ENCODE results near the gene MRPS27.
A peak's percentile ranks its signal among the peaks of the same experiment; 100 is the strongest.

The MRPS27 gene

GRCh38 chr5:72313141-72313540 is 6.9 kb downstream of the MRPS27 start:
- no peak for TF ChIP-seq CTCF (conservative IDR thresholded peaks at IDR 0.05; ENCODE audit: control insufficient read depth, insufficient read depth, low read depth, low read length)
- H3K4me3 ChIP-seq (ENCODE audit: control insufficient read depth, low read depth, low read length): no peak overlapping the region
- DNase-seq (ENCODE audit: low read depth): peak; percentile 33

- no peak for DNase-seq (ENCODE audit: low read depth)
- no peak overlapping the region for H3K4me3 ChIP-seq (ENCODE audit: control insufficient read depth, low read depth, low read length)
These were observed 11.2 kb downstream of the MRPS27 start for GRCh38 chr5:72308853-72309191.

GRCh38 chr5:72307968-72308852 is 11.8 kb downstream of the MRPS27 start:
- peak overlapping the region; percentile 80 for H3K4me3 ChIP-seq (ENCODE audit: control insufficient read depth, low read depth, low read length)
- peak; percentile 96 for DNase-seq (ENCODE audit: low read depth)
- TF ChIP-seq CTCF (conservative IDR thresholded peaks at IDR 0.05; ENCODE audit: control insufficient read depth, insufficient read depth, low read depth, low read length): peak; percentile 53

More at GRCh38 chr5:72308853-72309191, 11.2 kb downstream of the MRPS27 start:
- TF ChIP-seq CTCF (conservative IDR thresholded peaks at IDR 0.05; ENCODE audit: control insufficient read depth, insufficient read depth, low read depth, low read length): no peak

- TF ChIP-seq CTCF (conservative IDR thresholded peaks at IDR 0.05; ENCODE audit: control insufficient read depth, insufficient read depth, low read depth, low read length): no peak
- no peak for DNase-seq (ENCODE audit: low read depth)
- peak overlapping the region; percentile 80 for H3K4me3 ChIP-seq (ENCODE audit: control insufficient read depth, low read depth, low read length)
These were observed 12.5 kb downstream of the MRPS27 start for GRCh38 chr5:72307573-72307967.

- TF ChIP-seq CTCF (conservative IDR thresholded peaks at IDR 0.05; ENCODE audit: control insufficient read depth, insufficient read depth, low read depth, low read length): no peak
- no peak overlapping the region for H3K4me3 ChIP-seq (ENCODE audit: control insufficient read depth, low read depth, low read length)
- no peak for DNase-seq (ENCODE audit: low read depth)
These were observed 14.6 kb downstream of the MRPS27 start for GRCh38 chr5:72305194-72306142.

- DNase-seq (ENCODE audit: low read depth): no peak
- TF ChIP-seq CTCF (conservative IDR thresholded peaks at IDR 0.05; ENCODE audit: control insufficient read depth, insufficient read depth, low read depth, low read length): no peak
- no peak overlapping the region for H3K4me3 ChIP-seq (ENCODE audit: control insufficient read depth, low read depth, low read length)
These were observed 17.9 kb downstream of the MRPS27 start for GRCh38 chr5:72302171-72302570.
